Measurements from ENCODE around the gene SESN1.
"Not testable (repeated sequence)": the region's sequence is repeated elsewhere in the genome, so short reads cannot be mapped to it uniquely, and the experiment has no call there.

SESN1 gene

GRCh38 chr6:108993876-108994275 is 100.8 kb downstream of the SESN1 start:
- DNase-seq: no peak

- DNase-seq: no peak
These were observed 104.9 kb downstream of the SESN1 start for GRCh38 chr6:108989700-108990099.

- DNase-seq: no peak
These were observed 105.9 kb downstream of the SESN1 start for GRCh38 chr6:108988765-108989164.

GRCh38 chr6:108988296-108988695 is 106.3 kb downstream of the SESN1 start:
- DNase-seq: no peak

GRCh38 chr6:108987156-108987555 is 107.5 kb downstream of the SESN1 start:
- DNase-seq: no peak

- no peak for DNase-seq
These were observed 109.3 kb downstream of the SESN1 start for GRCh38 chr6:108985301-108985700.

- DNase-seq: no peak
These were observed 111.5 kb downstream of the SESN1 start for GRCh38 chr6:108983151-108983550.

GRCh38 chr6:108982154-108983113 is 112.2 kb downstream of the SESN1 start:
- DNase-seq: no peak

DNA sequence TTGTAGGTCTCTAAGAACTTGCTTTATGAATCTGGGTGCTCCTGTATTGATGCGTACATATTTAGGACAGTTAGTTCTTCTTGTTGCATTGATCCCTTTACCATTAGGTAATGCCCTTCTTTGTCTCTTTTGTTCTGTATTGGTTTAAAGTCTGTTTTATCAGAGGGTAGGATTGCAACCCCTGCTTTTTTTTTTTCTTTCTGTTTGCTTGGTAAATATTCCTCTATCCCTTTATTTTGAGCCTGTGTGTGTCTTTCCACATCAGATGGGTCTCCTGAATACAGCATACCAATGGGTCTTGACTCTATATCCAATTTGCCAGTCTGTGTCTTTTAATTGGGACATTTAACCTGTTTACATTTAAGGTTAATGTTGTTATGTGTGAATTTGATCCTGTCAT is 116.0 kb downstream of the SESN1 start:
- DNase-seq: not testable (repeated sequence)

- no peak for DNase-seq
These were observed 120.4 kb downstream of the SESN1 start for GRCh38 chr6:108974201-108974600.

GRCh38 chr6:108969776-108970175 is 124.9 kb downstream of the SESN1 start:
- no peak for DNase-seq

DNA sequence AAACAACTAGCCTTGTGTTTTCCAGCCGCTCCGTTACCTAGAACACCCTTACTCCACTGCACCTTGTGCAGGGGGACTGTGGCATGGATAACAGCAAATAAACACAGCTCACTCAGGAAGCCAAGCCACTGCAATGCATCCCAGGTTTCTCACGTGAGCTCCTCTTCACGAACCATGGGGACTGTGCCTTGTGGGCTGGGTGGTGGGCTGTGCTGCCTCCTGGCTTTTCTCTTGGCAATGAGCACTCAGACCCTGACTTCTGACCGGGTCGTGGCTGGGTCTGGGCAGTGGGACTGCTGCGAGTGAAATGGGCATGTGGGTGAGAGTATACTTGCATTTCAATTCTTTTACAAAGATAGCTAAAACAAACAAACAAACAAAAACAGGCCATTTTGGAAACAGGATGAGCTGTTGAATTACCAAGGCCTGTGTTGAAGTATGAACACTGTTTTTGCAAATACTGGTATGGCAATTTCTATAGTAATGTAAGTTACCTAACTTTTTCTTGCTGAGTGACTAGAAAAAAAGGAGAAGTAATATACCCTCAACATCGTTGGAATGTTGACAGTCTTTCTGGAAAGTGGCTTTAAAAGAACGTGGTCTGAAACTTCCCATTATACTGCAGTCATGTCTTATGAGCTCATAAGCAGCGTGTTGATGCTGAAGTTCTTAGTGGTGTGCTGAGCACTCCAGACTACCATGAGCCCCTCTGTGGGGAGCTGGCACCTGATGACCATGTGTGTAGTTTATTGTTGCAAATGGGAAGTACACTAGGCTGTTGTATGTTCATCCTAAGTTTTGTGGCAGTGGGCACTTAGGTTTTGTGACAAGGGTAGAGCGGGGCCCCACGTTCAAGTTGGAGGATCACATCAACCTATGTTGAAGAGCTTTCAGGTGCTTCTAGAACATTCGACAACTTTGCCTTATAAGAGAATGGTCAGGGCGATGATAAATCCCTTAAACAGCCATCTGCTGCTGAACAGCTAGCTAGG is 126.0 kb downstream of the SESN1 start:
- DNase-seq: peak; percentile 48

GRCh38 chr6:108966855-108967755 is 127.5 kb downstream of the SESN1 start:
- DNase-seq: peak; percentile 65

DNA sequence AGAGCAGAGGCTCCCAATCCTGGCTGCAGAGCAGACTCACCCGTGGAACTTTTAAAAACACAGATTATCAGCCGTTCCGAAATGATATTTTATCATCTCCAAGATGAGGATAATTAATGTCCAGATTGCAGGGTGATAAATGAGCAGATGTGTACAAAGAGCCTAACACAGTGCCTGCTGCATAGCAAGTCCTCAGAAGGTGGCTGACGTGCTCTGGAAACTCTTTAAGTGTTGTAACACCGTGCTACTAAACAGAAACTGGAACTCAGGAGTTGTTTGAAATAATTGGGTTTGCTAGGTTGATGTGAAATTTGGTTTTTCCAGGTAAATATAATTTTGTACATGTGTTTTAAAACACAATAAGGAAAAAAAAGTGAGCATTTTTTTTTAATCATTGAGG is 128.4 kb downstream of the SESN1 start:
- DNase-seq: no peak

- no peak for DNase-seq
These were observed 132.7 kb downstream of the SESN1 start for GRCh38 chr6:108961985-108962384.

DNA sequence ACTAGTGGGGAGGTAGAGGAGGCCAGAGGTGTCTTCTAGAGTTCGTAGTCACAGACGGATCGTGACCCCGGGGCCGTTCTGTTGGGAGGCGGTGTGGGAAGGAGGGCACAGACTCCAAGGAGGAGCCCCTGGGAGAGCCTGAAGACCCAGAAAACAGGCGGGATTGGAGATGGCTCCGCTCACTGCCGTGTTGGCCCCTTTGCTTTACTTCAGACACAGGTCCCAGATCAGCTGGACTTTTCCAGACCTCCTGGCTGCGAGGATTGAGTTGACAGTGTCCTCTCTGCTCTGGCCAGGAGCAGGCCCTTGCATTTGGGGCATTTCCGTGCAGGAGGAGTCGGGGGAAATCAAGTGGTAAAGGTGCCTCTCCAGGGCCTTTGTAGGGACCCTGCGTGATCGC is 133.6 kb downstream of the SESN1 start:
- no peak for DNase-seq

GRCh38 chr6:108960601-108961000 is 134.0 kb downstream of the SESN1 start:
- DNase-seq: no peak

GRCh38 chr6:108959972-108960582 is 134.6 kb downstream of the SESN1 start:
- no peak for DNase-seq

- DNase-seq: peak; percentile 20
These were observed 135.5 kb downstream of the SESN1 start for GRCh38 chr6:108958900-108959770.

DNA sequence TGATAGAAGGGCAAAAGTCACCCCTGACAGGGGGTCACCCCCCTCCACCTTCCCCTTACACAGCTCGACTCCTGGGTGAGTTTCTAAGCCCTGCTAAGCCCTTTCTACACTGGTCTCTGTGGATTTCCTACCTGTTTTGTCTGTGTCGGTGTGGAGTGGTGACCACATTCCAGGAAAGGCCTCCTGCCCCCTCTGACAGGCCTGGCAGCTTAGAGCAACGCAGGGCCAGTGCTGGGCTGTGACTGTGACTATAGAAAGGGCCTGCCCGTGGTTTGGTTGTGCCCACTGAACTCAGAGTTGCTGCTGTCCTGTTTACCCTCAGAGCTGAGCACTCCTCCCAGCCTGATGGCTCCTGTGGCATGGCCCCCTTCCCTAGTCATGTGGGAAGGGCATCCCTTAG is 137.4 kb downstream of the SESN1 start:
- DNase-seq: no peak
